ENCODE results near the gene PDZD11. TPM values are rescaled to one million over a fixed set of nuclear protein-coding genes. Genes with fewer than 3 reads are reported as not detected.

Gene PDZD11
- total RNA-seq, 4 donors from 2014 or later, result 16.4 to 29.2 (median 20.2) TPM

- TF ChIP-seq POLR2A (IDR thresholded peaks at IDR 0.05) (no peak), CTCF (IDR thresholded peaks at IDR 0.05) (no peak), EP300 (IDR thresholded peaks at IDR 0.05) (no peak)
- Histone ChIP-seq H3K4me3 (no peak within 1 kb of the TSS), H3K27ac (no peak within 1 kb of the TSS)
Measured at GRCh38 chrX:70268034-70268433, 21.7 kb downstream of the PDZD11 start, which contains the start of gene ARR3. Gene ARR3 (plus strand): TSS chrX:70268334. CDS start chrX:70269386, 1,052 bp downstream.

GRCh38 chrX:70264784-70265183, 24.9 kb downstream of the PDZD11 start:
- H3K27ac ChIP-seq, result no peak overlapping the region
- H3K36me3 ChIP-seq, result no peaks in the 10 kb centered on the region
- DNase-seq (ENCODE audit: low spot score in 2 of 2), result no peak
- no peaks in the 10 kb centered on the region for H3K9me3 ChIP-seq
- H3K4me1 ChIP-seq, result no peaks in the 10 kb centered on the region
- WGBS, 2 donors, result 38 to 67% methylated on average over 3 of the region's 3 CpGs
- TF ChIP-seq POLR2A (IDR thresholded peaks at IDR 0.05) (no peak), CTCF (IDR thresholded peaks at IDR 0.05) (no peak), EP300 (IDR thresholded peaks at IDR 0.05) (no peak)
- no peak overlapping the region for H3K4me3 ChIP-seq
- no peaks in the 10 kb centered on the region for H3K27me3 ChIP-seq

More at GRCh38 chrX:70268034-70268433, 21.7 kb downstream of the PDZD11 start, which contains the start of gene ARR3:
- Histone ChIP-seq H3K4me1 (no peaks in the 10 kb centered on the region), H3K36me3 (no peaks in the 10 kb centered on the region), H3K27me3 (no peaks in the 10 kb centered on the region), H3K9me3 (no peaks in the 10 kb centered on the region)
- no peak for DNase-seq (ENCODE audit: low spot score in 2 of 2)

- 18 to 20% methylated on average over 7 of the region's 7 CpGs for WGBS, 2 donors
- TF ChIP-seq CTCF (IDR thresholded peaks at IDR 0.05) (no peak), EP300 (IDR thresholded peaks at IDR 0.05) (no peak), POLR2A (IDR thresholded peaks at IDR 0.05) (no peak)
Measured at GRCh38 chrX:70262952-70263567, 26.7 kb downstream of the PDZD11 start.

GRCh38 chrX:70260104-70260503, 29.6 kb downstream of the PDZD11 start, which contains the start of gene P2RY4:
Gene P2RY4 (minus strand): TSS chrX:70260204. CDS start chrX:70259624, 580 bp downstream.
- Histone ChIP-seq H3K27me3 (no peaks in the 10 kb centered on the region), H3K4me3 (no peak within 1 kb of the TSS), H3K9me3 (no peaks in the 10 kb centered on the region), H3K27ac (no peak within 1 kb of the TSS), H3K4me1 (no peaks in the 10 kb centered on the region), H3K36me3 (no peaks in the 10 kb centered on the region)
- DNase-seq (ENCODE audit: low spot score in 2 of 2), result no peak
- 56 to 68% methylated on average over 4 of the region's 4 CpGs for WGBS, 2 donors
- TF ChIP-seq EP300 (IDR thresholded peaks at IDR 0.05) (no peak), CTCF (IDR thresholded peaks at IDR 0.05) (no peak), POLR2A (IDR thresholded peaks at IDR 0.05) (no peak)

More at GRCh38 chrX:70262952-70263567, 26.7 kb downstream of the PDZD11 start:
- Histone ChIP-seq H3K27me3 (no peaks in the 10 kb centered on the region), H3K27ac (no peak overlapping the region), H3K4me3 (no peak overlapping the region), H3K9me3 (no peaks in the 10 kb centered on the region), H3K4me1 (no peaks in the 10 kb centered on the region), H3K36me3 (no peaks in the 10 kb centered on the region)
- no peak for DNase-seq (ENCODE audit: low spot score in 2 of 2)

GRCh38 chrX:70257423-70258288, 32.1 kb downstream of the PDZD11 start:
- Histone ChIP-seq H3K36me3 (no peaks in the 10 kb centered on the region), H3K9me3 (no peaks in the 10 kb centered on the region), H3K4me1 (no peaks in the 10 kb centered on the region), H3K4me3 (no peak overlapping the region), H3K27ac (no peak overlapping the region), H3K27me3 (no peaks in the 10 kb centered on the region)
- 65 to 75% methylated on average over 4 to 5 of the region's 5 CpGs for WGBS, 2 donors
- no peak for DNase-seq (ENCODE audit: low spot score in 2 of 2)
- TF ChIP-seq EP300 (IDR thresholded peaks at IDR 0.05), result no peak
- TF ChIP-seq POLR2A (IDR thresholded peaks at IDR 0.05), result no peak
- TF ChIP-seq CTCF (IDR thresholded peaks at IDR 0.05), result no peak

All from tibial nerve (tissue), 4 donors.